Left hindlimb (tissue), 1 donor: ENCODE data around the gene NFATC1.

Experiments used
- DNase-seq: peaks from one replicate; pipeline ENCODE4 v3.0.0-alpha.2; 2018

The NFATC1 gene

GRCh38 chr18:79395761-79396404 lies at the start of gene NFATC1:
NFATC1 (plus strand) TSS chr18:79395930; CDS start chr18:79396225, 295 bp downstream.
- peak; percentile 92 for DNase-seq

GRCh38 chr18:79345981-79346380 lies 49.7 kb upstream of the NFATC1 start:
- no peak for DNase-seq

GRCh38 chr18:79348066-79348465 lies 47.7 kb upstream of the NFATC1 start:
- DNase-seq = no peak

GRCh38 chr18:79352432-79352831 lies 43.3 kb upstream of the NFATC1 start:
- DNase-seq = no peak

- DNase-seq = no peak
Observed at GRCh38 chr18:79353267-79353666, 42.5 kb upstream of the NFATC1 start.

- DNase-seq = no peak
Observed at GRCh38 chr18:79354350-79354749, 41.4 kb upstream of the NFATC1 start.

- no peak for DNase-seq
Observed at GRCh38 chr18:79355433-79356335, 40.0 kb upstream of the NFATC1 start.

GRCh38 chr18:79356435-79356834 lies 39.3 kb upstream of the NFATC1 start:
- DNase-seq = no peak

GRCh38 chr18:79360933-79361332 lies 34.8 kb upstream of the NFATC1 start:
- no peak for DNase-seq

- no peak for DNase-seq
Observed at GRCh38 chr18:79361766-79362522, 33.8 kb upstream of the NFATC1 start.

GRCh38 chr18:79365701-79366100 lies 30.0 kb upstream of the NFATC1 start:
- no peak for DNase-seq

GRCh38 chr18:79366177-79367094 lies 29.3 kb upstream of the NFATC1 start:
- DNase-seq = no peak

GRCh38 chr18:79367480-79367879 lies 28.2 kb upstream of the NFATC1 start:
- DNase-seq = no peak

- no peak for DNase-seq
Observed at GRCh38 chr18:79367989-79368388, 27.7 kb upstream of the NFATC1 start.

- DNase-seq = no peak
Observed at GRCh38 chr18:79368681-79369080, 27.0 kb upstream of the NFATC1 start.

GRCh38 chr18:79371561-79372121 lies 24.1 kb upstream of the NFATC1 start:
- no peak for DNase-seq

- DNase-seq = no peak
Observed at GRCh38 chr18:79372461-79372860, 23.3 kb upstream of the NFATC1 start.

GRCh38 chr18:79372991-79373390 lies 22.7 kb upstream of the NFATC1 start:
- DNase-seq = no peak

- DNase-seq = no peak
Observed at GRCh38 chr18:79373736-79374135, 22.0 kb upstream of the NFATC1 start.

GRCh38 chr18:79374408-79375171 lies 21.1 kb upstream of the NFATC1 start:
- no peak for DNase-seq
